A673 (cell line): ENCODE data around the gene CDH12. TPM values are rescaled to one million over a fixed set of nuclear protein-coding genes. Genes with fewer than 3 reads are reported as not detected.

Source experiments
- BruUV-seq: library from RNA; stranded (reverse); fragments of 400-500 nt; replicated peaks from 2 replicates; lab custom pipeline; 2021; lab: Mats Ljungman, UMichigan
- CTCF ChIA-PET: fragments of 300-600 bp; sonication (Branson Sonifier 250); formaldehyde crosslinking; loops from one replicate; lab custom pipeline; 2022; ENCODE audit warnings: antibody characterized with exemption; lab: Charles Lee
- POLR2A ChIA-PET: fragments of 300-600 bp; sonication (Branson Sonifier 250); formaldehyde crosslinking; loops from one replicate; lab custom pipeline; 2022; ENCODE audit warnings: antibody characterized with exemption; ENCODE audit not compliant: low non-redundant PET; lab: Charles Lee
- DNase-seq: peaks from one replicate; pipeline ENCODE4 v3.0.0-alpha.2; 2015; ENCODE audit warnings: low spot score
- H3K27ac ChIP-seq: fragments of 200-600 bp; sonication (generic); 2 replicates; pipeline ENCODE4 v1.5.1; 2016; ENCODE audit warnings: mixed run types, low read depth, mild to moderate bottlenecking, mixed read lengths, antibody characterized with exemption, low read length; ENCODE audit not compliant: poor library complexity, severe bottlenecking
- H3K27me3 ChIP-seq: fragments of 200-600 bp; sonication (generic); replicated peaks from 2 replicates; pipeline ENCODE4 v1.6.1; 2017; ENCODE audit warnings: mixed run types, low read depth, mild to moderate bottlenecking, mixed read lengths, antibody characterized with exemption, low read length; ENCODE audit not compliant: insufficient read depth, poor library complexity
- H3K36me3 ChIP-seq: fragments of 200-600 bp; sonication (generic); 2 replicates; pipeline ENCODE4 v1.6.1; 2016; ENCODE audit warnings: mixed run types, mild to moderate bottlenecking, mixed read lengths, antibody characterized with exemption, low read length; ENCODE audit not compliant: insufficient read depth, poor library complexity, severe bottlenecking
- H3K4me1 ChIP-seq: fragments of 200-600 bp; sonication (generic); 2 replicates; pipeline ENCODE4 v1.6.1; 2017; ENCODE audit warnings: mixed run types, mild to moderate bottlenecking, mixed read lengths, antibody characterized with exemption, low read length; ENCODE audit not compliant: insufficient read depth, poor library complexity, severe bottlenecking
- H3K4me3 ChIP-seq: fragments of 200-600 bp; sonication (generic); 2 replicates; pipeline ENCODE4 v1.5.1; 2016; ENCODE audit warnings: low read depth, mixed run types, mild to moderate bottlenecking, mixed read lengths, low read length; ENCODE audit not compliant: poor library complexity, severe bottlenecking
- H3K9me3 ChIP-seq: fragments of 200-600 bp; sonication (generic); 2 replicates; pipeline ENCODE4 v1.6.1; 2016; ENCODE audit warnings: mixed run types, low read depth, mild to moderate bottlenecking, mixed read lengths, antibody characterized with exemption, low read length; ENCODE audit not compliant: poor library complexity, severe bottlenecking
- EZH2 ChIP-seq: fragments of 200-600 bp; sonication (generic); IDR thresholded peaks from 2 replicates; pipeline ENCODE4 v1.6.1; 2017; ENCODE audit warnings: borderline replicate concordance, low read depth, mild to moderate bottlenecking, mixed read lengths, antibody characterized with exemption, low read length; ENCODE audit not compliant: poor library complexity, severe bottlenecking
- intact Hi-C: fragments of 100-400 bp; cut with micrococcal nuclease; formaldehyde crosslinking; loops from one replicate; pipeline ENCODE4 v1.10.0; 2022; ENCODE audit not compliant: unreplicated experiment
- total RNA-seq: library from RNA; stranded (reverse); gene quantifications from 2 replicates; pipeline ENCODE4 v1.2.3, GENCODE V29; 2021
- TF ChIP-seq, protein P1 (sequence below): fragments of 300-800, 200-600 bp; sonication (generic); conservative IDR thresholded peaks from 2 replicates; pipeline ENCODE4 v1.5.1; 2017; ENCODE audit warnings: low read depth, mild to moderate bottlenecking, antibody characterized with exemption, low read length, moderate library complexity, mixed read lengths

CDH12 gene
- total RNA-seq, 1 experiment from 2014 or later: 39.5 TPM

- no peak for TF ChIP-seq EZH2
- TF ChIP-seq, protein P1, sequence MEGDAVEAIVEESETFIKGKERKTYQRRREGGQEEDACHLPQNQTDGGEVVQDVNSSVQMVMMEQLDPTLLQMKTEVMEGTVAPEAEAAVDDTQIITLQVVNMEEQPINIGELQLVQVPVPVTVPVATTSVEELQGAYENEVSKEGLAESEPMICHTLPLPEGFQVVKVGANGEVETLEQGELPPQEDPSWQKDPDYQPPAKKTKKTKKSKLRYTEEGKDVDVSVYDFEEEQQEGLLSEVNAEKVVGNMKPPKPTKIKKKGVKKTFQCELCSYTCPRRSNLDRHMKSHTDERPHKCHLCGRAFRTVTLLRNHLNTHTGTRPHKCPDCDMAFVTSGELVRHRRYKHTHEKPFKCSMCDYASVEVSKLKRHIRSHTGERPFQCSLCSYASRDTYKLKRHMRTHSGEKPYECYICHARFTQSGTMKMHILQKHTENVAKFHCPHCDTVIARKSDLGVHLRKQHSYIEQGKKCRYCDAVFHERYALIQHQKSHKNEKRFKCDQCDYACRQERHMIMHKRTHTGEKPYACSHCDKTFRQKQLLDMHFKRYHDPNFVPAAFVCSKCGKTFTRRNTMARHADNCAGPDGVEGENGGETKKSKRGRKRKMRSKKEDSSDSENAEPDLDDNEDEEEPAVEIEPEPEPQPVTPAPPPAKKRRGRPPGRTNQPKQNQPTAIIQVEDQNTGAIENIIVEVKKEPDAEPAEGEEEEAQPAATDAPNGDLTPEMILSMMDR: no peak
- ChIA-PET POLR2A (no interaction called here), CTCF (no interaction called here)
- intact Hi-C loops: no loop called here
- Histone ChIP-seq H3K27me3 (no peaks in the 10 kb centered on the region), H3K4me1 (peaks cover 4% of the 10 kb centered on the region), H3K4me3 (no peak overlapping the region), H3K36me3 (no peaks in the 10 kb centered on the region), H3K27ac (no peak overlapping the region), H3K9me3 (no peaks in the 10 kb centered on the region)
- BruUV-seq: no TSS peak
- no peak for DNase-seq
Observed at GRCh38 chr5:22514231-22514630, 338.9 kb downstream of the CDH12 start.

DNA sequence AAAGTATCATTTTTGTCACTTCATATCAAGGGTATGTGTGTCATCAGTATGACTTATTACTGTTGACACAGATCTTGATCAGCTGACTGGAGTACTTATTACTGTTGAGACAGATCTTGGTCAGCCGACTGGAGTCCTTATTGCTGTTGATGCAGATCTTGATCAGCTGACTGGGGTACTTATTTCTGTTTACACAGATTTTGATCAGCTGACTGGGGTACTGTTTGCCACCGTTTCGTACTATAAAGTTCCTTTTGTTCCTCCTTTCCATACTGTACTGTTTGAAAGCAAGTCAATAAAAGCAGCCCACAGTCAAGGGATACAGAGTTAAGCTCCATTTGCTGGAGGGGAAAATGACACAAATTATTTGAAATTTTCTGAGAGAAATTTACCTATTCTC, 347.3 kb downstream of the CDH12 start:
- Histone ChIP-seq H3K27ac (no peak overlapping the region), H3K4me1 (no peaks in the 10 kb centered on the region), H3K27me3 (no peaks in the 10 kb centered on the region), H3K9me3 (no peaks in the 10 kb centered on the region), H3K36me3 (no peaks in the 10 kb centered on the region), H3K4me3 (no peak overlapping the region)
- BruUV-seq: no TSS peak
- ChIA-PET POLR2A (no interaction called here), CTCF (no interaction called here)
- TF ChIP-seq EZH2: no peak
- TF ChIP-seq, protein P1: no peak
- intact Hi-C loops: no loop called here
- DNase-seq: no peak

DNA sequence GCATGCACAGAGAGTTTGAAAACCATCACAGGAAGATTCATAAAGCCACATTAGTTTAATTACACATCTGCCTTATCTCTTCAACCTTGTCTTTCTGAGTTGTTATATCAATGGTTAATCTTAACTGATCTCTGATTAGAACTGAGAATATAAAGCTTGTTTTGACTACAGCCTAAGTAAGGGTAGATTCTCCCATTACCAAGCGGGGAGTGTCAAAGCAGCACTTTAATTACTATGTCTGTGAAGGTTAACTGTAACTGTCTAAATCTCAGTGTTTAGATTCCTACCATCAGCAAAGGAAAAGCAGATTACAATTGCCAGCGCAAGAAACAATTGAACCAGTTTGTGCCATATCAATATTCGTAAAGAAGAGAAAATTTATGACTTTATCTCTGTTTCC, 348.7 kb downstream of the CDH12 start:
- H3K4me3 ChIP-seq: no peak overlapping the region
- no peak overlapping the region for H3K27ac ChIP-seq
- no peak for TF ChIP-seq EZH2
- TF ChIP-seq, protein P1: no peak
- ChIA-PET CTCF (no interaction called here), POLR2A (no interaction called here)
- no peaks in the 10 kb centered on the region for H3K36me3 ChIP-seq
- intact Hi-C loops: no loop called here
- H3K4me1 ChIP-seq: no peaks in the 10 kb centered on the region
- no peaks in the 10 kb centered on the region for H3K27me3 ChIP-seq
- BruUV-seq: no TSS peak
- no peaks in the 10 kb centered on the region for H3K9me3 ChIP-seq
- DNase-seq: no peak
